H1 (cell line): ENCODE measurements around the gene ITGB5. TPM values are rescaled to one million over a fixed set of nuclear protein-coding genes. Genes with fewer than 3 reads are reported as not detected.

Experiments
- POLR2A ChIP-seq, 2 experiments: IDR thresholded peaks; 1 replicate in 1 of 2; 2 replicates in 1 of 2; pipeline ENCODE4 v1.6.1; 2011; ENCODE audit warnings: low read depth in 2 of 2, low read length in 2 of 2, mild to moderate bottlenecking in 2 of 2; ENCODE audit errors: control extremely low read depth in 1 of 2
- polyA plus RNA-seq, 7 experiments: library from polyadenylated mRNA; depleted of rRNA in 3 of 7; stranded (reverse) in 5 of 7; unstranded in 2 of 7; fragments of >200 nt in 5 of 7; fragments of 200-250 nt in 2 of 7; gene quantifications; 1 replicate in 5 of 7; 2 replicates in 1 of 7; 4 replicates in 1 of 7; pipeline versions ENCODE4 v1.2.1 to v1.2.3, GENCODE V29; 2011 to 2013; ENCODE audit warnings: missing spikeins in 2 of 7, mixed read lengths in 2 of 7
- total RNA-seq: library from RNA; stranded (reverse); fragmentation: NEBNext Ultra II Directional; extraction: Animal tissue kit (Norgen Biotek cat#: 25700); gene quantifications from 2 replicates; pipeline ENCODE4 v1.2.1, GENCODE V29; 2021
- TF ChIP-seq, protein P1 (sequence below): IDR thresholded peaks from 2 replicates; pipeline ENCODE4 v1.6.1; 2011; ENCODE audit warnings: low read length, improper control_type of control experiment

The ITGB5 gene
- total and polyA plus RNA-seq, 2 of the 8 experiments (the other 6 are each of a cell fraction or from before 2014, with no cell fraction given) = 101 to 268 TPM

DNA sequence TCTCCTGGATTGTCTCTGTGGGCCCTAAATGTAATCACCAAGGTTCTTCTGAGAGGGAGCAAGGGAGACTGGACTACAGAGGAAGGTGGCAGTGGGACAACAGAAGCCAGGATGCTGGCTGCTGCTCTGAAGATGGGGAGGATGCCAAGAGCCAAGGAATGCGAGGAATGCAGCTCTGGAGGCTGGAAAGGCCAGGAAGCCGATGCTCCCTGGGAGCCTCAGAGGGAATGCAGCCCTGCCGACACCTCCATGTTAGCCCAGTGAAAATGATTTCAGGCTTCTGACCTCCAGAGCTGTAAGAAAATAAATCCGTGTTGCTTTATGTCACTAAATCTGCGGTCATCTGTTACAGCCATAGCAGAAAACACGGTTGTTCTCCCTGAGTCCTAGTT is 112.8 kb downstream of the ITGB5 start (continued):
- TF ChIP-seq, protein P1, sequence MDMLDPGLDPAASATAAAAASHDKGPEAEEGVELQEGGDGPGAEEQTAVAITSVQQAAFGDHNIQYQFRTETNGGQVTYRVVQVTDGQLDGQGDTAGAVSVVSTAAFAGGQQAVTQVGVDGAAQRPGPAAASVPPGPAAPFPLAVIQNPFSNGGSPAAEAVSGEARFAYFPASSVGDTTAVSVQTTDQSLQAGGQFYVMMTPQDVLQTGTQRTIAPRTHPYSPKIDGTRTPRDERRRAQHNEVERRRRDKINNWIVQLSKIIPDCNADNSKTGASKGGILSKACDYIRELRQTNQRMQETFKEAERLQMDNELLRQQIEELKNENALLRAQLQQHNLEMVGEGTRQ = no peak
- TF ChIP-seq POLR2A (IDR thresholded peaks at IDR 0.05; ENCODE audit: control extremely low read depth in 1 of 2, low read depth in 2 of 2, low read length in 2 of 2) = no peak
- TF ChIP-seq, all 59 proteins: peak for 9
